Urothelium cell line (cell line): ENCODE data around the gene RNF34.

Experiments used
- DNase-seq: peaks from one replicate; pipeline ENCODE4 v3.0.0; 2011; ENCODE audit warnings: low spot score, mixed read lengths
- FAIRE-seq: peaks from 2 replicates; lab custom pipeline; 2011; peaks lifted over from hg19 to GRCh38; lab: Jason Lieb, UNC

The RNF34 gene

GRCh38 chr12:121388421-121388981 lies 11.4 kb upstream of the RNF34 start:
- DNase-seq (peak; percentile 58), FAIRE-seq (no peak)

DNA sequence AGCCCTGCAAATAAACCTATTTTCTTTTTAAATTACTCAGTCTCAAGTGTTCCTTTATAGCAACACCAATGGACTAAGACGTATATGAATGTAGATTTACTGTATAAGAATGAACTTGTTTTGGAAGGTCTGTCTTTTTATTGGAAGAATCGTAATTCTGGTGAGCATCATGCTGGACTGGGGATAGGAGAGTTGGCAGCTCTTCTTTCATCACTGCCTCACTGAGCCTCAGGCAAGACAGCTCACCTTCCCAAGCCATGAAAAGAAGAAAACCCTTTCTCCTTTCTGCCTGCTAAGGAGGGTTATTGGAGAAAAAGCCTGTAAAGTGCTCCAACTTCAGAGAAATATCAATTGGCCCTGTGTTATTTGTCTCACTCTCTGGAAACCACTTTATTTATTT lies 9.1 kb upstream of the RNF34 start:
- no peak for DNase-seq
- FAIRE-seq: no peak

DNA sequence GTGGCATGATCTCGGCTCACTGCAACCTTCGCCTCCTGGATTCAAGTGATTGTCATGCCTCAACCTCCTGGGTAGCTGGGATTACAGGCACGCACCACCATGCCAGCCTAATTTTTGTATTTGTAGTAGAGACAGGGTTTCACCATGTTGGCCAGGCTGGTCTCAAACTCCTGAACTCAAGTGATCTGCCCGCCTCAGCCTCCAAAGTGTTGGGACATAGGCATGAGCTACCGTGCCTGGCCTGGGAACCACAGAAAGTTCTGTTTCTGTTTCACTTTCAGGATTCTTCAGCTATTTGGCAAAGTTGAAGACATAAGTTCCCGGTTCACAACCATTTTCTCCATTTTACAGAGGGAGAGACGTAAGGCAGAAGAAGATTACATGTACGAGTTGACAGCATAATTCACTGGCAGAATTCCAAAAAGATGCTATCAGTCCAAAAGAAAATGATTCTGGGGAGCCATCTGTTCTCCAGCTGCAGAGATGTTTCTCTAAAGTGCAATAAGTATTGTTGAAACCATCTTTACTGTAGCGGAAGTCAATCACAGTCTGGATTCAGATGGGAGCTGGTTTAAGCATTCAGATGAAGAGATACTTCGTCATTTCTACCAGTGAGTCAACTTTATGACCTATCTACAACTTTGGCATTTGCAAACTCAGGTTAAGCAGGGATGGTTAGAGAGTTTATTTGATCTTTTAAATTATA lies 8.1 kb upstream of the RNF34 start:
- no peak for FAIRE-seq
- DNase-seq: no peak

DNA sequence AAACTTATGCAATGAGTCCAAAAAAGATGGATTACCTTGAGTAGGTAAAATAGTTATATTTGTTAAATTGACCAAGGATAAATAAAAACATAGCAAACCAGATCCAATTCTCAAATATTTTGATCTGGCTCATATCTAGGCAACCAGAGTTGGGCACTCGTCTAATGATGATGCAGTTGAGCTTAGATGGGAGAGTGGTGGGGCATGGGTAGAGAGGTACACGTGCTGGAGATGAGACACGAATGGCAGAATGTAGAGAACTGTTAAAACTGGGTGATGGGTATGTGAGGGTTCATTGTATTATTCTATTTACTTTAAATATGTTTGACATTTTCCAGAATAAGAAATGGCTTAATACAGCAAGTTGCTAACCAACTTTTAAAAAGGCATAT lies 7.6 kb upstream of the RNF34 start:
- no peak for DNase-seq
- FAIRE-seq: no peak

- DNase-seq (no peak), FAIRE-seq (no peak)
These were observed 2.4 kb upstream of the RNF34 start for GRCh38 chr12:121397521-121397920.

DNA sequence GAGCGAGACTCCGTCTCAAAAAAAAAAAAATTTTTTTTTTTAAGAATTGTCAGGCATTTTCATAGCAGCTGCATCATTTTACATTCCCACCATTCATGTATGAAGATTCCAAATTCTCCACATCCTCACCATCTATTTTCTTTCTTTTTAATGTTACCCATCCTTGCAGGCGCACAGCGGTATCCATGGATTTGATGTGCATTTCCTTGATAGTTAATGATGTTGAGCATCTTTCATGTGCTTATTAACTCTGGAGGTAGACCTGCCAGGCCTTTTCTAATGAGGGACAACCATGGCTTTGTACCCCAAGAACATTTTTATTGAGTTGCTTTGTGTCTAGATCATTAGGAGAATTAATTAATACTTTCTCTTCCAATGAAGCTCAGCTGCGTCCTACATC lies 1.6 kb upstream of the RNF34 start:
- no peak for DNase-seq
- no peak for FAIRE-seq

GRCh38 chr12:121400332-121401139 lies 618 bp downstream of the RNF34 start:
- FAIRE-seq (no peak), DNase-seq (peak; percentile 30)

- no peak for DNase-seq
- FAIRE-seq: no peak
These were observed 3.8 kb downstream of the RNF34 start for GRCh38 chr12:121403721-121404120.

GRCh38 chr12:121404734-121405133 lies 4.8 kb downstream of the RNF34 start:
- no peak for FAIRE-seq
- DNase-seq: no peak

- no peak for FAIRE-seq
- no peak for DNase-seq
These were observed 5.3 kb downstream of the RNF34 start for GRCh38 chr12:121405211-121405610.

DNA sequence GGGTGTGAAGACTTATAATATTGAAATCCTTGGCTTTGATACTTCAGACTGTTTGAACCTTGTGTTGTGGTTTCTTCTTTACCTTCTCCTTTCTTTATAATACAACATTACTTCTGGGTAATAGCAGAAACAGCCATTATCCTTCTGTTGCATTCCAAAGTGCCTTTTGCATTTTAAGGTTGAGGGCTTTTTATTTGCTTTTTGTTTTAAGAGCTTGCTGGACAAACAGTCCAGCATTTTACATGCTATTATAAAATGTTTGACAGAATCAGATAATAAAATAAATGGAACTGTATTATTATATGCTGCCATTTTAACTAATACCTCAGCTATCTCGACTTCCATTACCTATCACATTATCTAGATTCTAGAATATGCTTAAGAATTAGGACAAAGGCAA lies 14.0 kb downstream of the RNF34 start:
- no peak for FAIRE-seq

DNA sequence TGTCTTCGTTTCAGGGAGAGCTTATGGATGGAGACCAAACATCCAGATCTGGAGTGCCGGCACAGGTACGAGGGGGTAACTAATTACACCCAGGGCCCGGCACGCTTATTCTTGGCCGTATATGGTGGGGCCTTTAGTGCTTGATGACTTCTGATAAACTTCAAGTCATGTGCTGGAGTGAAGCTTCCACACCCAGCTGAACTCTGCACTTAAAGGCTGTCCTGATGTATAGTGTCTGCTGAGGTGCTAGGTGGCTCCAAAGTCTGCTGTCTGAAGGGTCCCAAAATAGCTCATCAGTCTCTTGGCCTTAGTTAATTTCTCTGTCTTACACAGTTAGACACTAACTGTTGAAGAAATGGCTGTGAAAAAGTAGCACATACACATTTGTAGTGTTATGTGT lies 17.9 kb downstream of the RNF34 start:
- DNase-seq: no peak
- no peak for FAIRE-seq

More for the DNA sequence above, 14.0 kb downstream of the RNF34 start:
- no peak for DNase-seq

DNA sequence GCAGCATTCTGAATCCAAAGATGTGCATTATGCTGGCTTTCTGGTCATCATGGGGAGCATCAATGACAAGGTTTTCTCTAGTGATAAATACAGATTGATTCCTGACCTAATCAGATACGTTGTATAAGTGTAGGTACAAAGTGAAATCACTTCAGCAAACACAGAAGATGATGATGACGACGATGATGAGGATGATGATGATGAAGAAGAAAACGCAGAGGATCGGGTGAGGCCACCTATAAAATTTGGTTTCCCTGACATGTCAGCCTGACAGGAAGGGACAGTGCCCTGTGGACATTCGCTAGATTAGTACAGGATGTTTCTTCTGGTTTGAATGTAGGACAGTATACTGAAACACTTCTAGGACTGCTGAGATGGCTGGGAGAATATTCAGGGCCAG lies 20.2 kb downstream of the RNF34 start:
- DNase-seq: no peak
- FAIRE-seq: no peak

DNA sequence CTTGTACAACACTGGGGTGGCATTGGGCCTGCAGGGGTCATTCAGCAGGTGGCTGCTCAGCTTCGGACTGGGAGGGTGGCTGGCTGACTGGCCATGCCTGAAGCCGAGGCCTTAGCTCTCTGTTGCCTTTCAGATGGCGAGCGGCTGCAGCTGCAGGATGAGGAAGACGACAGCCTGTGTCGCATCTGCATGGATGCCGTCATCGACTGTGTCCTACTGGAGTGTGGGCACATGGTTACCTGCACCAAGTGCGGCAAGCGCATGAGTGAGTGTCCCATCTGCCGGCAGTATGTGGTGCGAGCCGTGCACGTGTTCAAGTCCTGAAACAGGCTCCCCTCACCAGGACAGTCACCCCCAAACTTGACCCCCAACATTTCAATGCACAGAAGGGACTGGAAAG lies 23.3 kb downstream of the RNF34 start:
- FAIRE-seq: no peak
- no peak for DNase-seq

DNA sequence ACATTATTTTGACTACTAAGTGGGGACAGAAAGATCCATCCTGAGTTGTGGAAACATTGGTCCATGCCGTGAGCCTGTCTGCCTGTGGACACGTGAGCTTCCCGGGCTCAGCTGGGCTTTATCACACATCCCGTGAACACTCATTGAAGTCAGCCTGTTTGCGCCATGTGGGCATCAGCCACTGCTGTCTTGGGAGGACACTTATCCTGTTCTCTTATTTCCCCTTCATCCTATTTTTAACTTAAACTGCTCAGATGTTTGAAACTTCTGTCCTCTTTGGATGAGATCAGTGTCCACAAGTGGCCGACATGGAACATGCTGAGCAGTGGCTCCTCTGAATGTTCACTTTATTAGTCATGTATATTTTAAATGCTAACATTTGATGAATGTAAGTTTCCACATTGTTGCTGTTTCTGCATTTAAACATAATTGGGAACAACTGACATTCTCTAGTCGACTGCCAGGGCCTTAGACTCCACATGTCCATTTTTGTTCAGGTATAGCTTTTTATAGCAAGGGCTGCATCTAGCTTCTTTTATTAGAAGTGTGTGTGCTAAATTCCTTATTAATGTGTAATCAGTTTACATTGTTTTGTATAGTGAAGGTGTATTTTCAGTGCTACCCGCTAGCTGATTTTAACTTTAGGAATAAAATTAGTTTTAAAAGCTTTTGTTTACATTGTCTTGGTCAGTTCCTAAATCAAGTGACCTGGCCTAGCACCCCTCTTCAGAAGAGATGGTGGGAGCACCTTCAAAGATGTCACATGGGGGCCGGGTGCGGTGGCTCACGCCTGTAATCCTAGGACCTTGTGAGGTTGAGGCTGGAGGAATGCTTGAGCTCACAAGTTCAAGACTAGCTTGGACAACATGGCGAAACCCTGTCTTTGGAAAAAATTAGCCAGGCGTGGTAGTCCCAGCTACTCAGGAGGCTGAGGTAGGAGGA lies 24.0 kb downstream of the RNF34 start:
- DNase-seq (no peak), FAIRE-seq (no peak)

GRCh38 chr12:121424624-121424975 lies 24.7 kb downstream of the RNF34 start:
- no peak for FAIRE-seq
- no peak for DNase-seq

GRCh38 chr12:121427556-121428050 lies 27.7 kb downstream of the RNF34 start:
- no peak for DNase-seq
- FAIRE-seq: no peak

GRCh38 chr12:121428883-121429282 lies 29.0 kb downstream of the RNF34 start:
- FAIRE-seq: no peak
- DNase-seq: no peak

GRCh38 chr12:121430833-121431415 lies 31.0 kb downstream of the RNF34 start:
- DNase-seq (no peak), FAIRE-seq (no peak)

DNA sequence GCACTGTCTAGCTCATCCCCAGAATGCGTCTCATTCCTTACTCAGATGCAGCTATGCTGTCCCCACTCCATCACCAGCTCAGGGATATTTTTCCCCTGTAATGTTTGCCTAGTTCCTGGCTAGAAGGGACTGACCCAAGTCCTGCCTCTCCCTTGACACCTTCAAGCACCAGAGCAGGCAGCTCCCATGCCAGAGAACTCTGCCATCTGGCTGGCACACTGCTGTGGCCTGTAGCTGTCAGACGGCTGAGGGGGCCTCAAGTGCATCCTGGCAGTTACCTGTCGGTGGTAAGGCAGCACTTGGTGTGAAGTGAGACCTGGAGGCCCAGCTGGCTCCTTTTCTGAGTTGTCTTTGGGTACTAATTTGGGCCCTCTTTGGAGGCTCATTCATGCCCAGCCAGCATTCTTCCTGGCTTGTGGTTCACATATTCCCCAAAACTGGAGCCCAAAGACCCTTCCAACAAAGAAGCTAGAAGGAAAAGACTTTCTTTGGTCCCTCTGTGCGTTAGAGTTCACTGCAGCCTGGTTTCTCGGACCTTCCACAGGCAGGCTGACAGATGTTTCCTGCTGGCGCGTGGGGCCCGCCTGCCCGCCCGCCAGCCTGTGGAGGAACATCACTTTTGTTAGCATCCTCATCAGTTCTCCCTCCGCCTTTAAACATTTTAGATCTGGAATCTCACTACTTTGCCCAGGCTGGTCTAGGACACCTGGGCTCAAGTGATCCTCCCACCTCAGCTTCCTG lies 33.0 kb downstream of the RNF34 start:
- no peak for DNase-seq
- FAIRE-seq: no peak
